ENCODE results near the gene TBC1D22A.
A peak's percentile ranks its signal among the peaks of the same experiment; 100 is the strongest.

Gene TBC1D22A

DNA sequence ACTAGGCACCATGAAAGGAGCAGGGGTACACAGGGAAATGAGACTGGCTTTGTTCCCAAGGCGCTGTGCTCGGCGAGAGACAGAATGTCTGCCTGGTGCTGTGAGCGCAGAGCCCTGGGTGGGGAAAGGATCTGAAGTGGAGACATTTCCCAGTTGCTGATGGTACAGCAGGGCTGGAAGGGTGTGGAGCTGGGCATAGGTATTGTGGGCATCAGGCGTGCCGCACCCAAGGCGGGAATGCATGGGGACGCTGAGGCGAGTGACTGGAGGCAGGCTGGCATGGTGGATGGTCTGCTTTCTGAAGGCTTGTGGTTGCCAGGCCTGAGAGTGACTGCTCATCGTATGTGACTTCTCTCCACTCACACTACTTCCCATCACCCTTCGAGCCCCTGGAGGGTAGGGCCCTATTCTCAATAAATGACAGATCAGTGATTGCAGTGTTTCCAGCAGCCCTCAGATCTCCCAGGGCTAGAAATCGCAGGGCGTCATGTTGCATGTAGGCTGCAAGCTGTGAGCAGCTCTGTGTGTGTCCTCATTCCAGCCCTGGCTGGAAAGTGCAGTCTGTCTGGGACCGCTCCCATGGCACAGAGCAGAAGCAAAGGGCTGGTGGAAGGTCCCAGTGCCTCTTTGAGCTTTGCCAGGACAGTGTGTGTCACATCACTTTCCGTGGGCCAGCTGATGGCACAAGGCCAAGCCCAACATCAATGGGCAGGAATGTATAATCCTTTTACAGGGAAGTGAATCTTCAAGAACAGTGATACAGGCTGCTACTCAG lies 67.7 kb downstream of the TBC1D22A start:
- Histone ChIP-seq H3K27ac (no peak overlapping the region), H3K36me3 (no peaks in the 10 kb centered on the region), H3K27me3 (ENCODE audit: insufficient read depth, low read depth, severe bottlenecking) (no peaks in the 10 kb centered on the region), H3K4me3 (ENCODE audit: low read depth, low read length) (no peak overlapping the region), H3K9me3 (ENCODE audit: severe bottlenecking) (no peaks in the 10 kb centered on the region)
- no peak for DNase-seq
- TF ChIP-seq, protein P1, sequence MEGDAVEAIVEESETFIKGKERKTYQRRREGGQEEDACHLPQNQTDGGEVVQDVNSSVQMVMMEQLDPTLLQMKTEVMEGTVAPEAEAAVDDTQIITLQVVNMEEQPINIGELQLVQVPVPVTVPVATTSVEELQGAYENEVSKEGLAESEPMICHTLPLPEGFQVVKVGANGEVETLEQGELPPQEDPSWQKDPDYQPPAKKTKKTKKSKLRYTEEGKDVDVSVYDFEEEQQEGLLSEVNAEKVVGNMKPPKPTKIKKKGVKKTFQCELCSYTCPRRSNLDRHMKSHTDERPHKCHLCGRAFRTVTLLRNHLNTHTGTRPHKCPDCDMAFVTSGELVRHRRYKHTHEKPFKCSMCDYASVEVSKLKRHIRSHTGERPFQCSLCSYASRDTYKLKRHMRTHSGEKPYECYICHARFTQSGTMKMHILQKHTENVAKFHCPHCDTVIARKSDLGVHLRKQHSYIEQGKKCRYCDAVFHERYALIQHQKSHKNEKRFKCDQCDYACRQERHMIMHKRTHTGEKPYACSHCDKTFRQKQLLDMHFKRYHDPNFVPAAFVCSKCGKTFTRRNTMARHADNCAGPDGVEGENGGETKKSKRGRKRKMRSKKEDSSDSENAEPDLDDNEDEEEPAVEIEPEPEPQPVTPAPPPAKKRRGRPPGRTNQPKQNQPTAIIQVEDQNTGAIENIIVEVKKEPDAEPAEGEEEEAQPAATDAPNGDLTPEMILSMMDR (IDR thresholded peaks at IDR 0.05; ENCODE audit: low read depth, low read length): no peak

DNA sequence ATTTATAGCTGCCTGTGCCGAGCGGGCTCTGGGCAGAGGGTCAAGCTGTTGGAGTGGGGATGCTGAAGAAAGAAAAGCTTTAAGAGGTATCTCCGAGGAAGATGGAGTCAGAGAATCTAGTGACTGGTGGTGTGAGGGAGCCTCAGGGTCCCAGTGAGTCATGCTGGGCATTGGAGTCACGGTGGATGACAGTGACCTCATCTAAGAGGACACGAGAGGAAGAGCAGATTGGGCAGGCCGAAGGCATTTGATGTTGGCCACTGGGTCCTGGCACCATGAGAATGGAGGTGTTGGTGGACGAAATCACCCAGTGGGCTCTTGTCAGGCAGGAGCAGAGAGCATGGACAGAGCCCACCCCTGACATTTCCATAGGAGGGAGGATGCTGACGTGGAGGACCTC lies 68.4 kb downstream of the TBC1D22A start:
- TF ChIP-seq, protein P1 (IDR thresholded peaks at IDR 0.05; ENCODE audit: low read depth, low read length): no peak
- no peaks in the 10 kb centered on the region for H3K36me3 ChIP-seq
- DNase-seq: no peak
- no peaks in the 10 kb centered on the region for H3K27me3 ChIP-seq (ENCODE audit: insufficient read depth, low read depth, severe bottlenecking)
- H3K27ac ChIP-seq: no peak overlapping the region
- no peaks in the 10 kb centered on the region for H3K9me3 ChIP-seq (ENCODE audit: severe bottlenecking)
- H3K4me3 ChIP-seq (ENCODE audit: low read depth, low read length): no peak overlapping the region

DNA sequence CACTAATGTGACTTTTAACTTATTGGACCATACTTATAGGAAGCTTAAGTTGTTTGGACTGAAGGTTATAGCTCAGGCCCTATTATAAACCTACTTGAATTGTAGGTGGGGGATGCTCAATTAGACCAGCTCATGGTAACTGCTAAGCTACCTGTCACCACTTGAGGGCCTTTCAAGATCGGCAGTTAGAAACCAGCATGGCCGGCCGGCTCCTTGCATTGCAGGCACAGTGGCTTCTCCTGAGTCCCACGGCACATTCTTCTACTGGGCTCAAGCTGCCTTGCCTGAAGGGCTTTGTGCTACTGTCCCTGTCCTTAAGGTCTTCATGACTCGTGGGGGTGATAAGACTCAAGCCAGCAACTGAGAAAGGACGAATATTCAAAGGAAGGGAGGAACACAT lies 70.8 kb downstream of the TBC1D22A start:
- no peak overlapping the region for H3K27ac ChIP-seq
- no peak overlapping the region for H3K4me3 ChIP-seq (ENCODE audit: low read depth, low read length)
- H3K9me3 ChIP-seq (ENCODE audit: severe bottlenecking): no peaks in the 10 kb centered on the region
- DNase-seq: peak; percentile 73
- TF ChIP-seq, protein P1 (IDR thresholded peaks at IDR 0.05; ENCODE audit: low read depth, low read length): peak; percentile 76
- H3K36me3 ChIP-seq: no peaks in the 10 kb centered on the region
- H3K27me3 ChIP-seq (ENCODE audit: insufficient read depth, low read depth, severe bottlenecking): no peaks in the 10 kb centered on the region

DNA sequence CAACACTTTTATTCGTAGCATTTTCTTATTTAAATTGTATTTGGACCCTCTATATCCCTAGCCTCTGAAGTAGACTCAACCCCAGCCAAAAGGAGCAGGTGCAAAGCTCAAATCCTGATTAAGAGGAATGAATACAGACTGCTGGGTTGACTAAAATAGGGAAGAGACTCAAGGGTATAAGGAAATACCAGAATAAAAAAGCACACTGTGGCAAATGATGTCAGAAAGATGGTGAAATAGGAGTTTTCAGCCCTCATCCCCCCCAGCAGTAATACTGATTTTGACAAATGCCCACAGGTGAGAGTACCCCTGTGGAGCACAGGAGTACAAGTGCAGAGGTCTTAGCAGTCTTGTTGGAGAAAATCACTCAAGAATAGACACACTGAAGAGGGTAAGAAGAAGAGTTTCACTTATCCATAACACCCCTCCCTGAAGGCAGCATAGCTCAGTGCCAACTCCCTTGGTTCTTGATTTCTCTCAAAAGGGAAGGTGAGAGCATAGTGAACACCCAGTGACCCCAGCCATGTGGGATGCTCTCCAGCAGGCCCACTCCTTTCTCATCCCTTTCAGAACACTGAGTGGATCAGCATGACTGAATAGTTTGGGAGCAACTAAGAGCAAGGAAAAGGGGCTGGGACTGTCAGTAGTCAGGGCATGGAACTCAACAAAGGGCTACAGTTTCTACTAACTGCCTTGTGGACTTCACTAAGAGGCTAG lies 71.7 kb downstream of the TBC1D22A start:
- no peaks in the 10 kb centered on the region for H3K27me3 ChIP-seq (ENCODE audit: insufficient read depth, low read depth, severe bottlenecking)
- no peak for DNase-seq
- TF ChIP-seq, protein P1 (IDR thresholded peaks at IDR 0.05; ENCODE audit: low read depth, low read length): no peak
- H3K36me3 ChIP-seq: no peaks in the 10 kb centered on the region
- no peaks in the 10 kb centered on the region for H3K9me3 ChIP-seq (ENCODE audit: severe bottlenecking)
- H3K27ac ChIP-seq: no peak overlapping the region
- H3K4me3 ChIP-seq (ENCODE audit: low read depth, low read length): no peak overlapping the region

DNA sequence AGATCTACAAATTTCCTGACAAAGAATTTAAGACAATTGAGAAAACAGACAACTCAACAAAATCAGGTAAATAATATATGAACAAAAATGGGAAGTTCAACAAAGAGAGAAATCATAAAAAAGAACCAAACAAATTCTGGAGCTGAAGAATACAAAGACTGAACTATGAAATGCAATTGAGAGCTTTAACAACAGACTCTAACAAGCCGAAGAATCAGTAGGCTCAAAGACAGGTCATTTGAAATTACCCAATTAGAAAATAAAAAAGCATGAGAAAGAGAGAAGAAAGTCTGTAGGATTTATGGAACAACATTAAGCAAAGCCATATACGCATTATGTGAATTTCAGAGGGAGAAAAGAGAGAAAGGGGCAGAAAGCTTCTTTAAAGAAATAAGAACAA lies 72.8 kb downstream of the TBC1D22A start:
- DNase-seq: no peak
- H3K4me3 ChIP-seq (ENCODE audit: low read depth, low read length): no peak overlapping the region
- TF ChIP-seq, protein P1 (IDR thresholded peaks at IDR 0.05; ENCODE audit: low read depth, low read length): no peak
- no peaks in the 10 kb centered on the region for H3K27me3 ChIP-seq (ENCODE audit: insufficient read depth, low read depth, severe bottlenecking)
- H3K36me3 ChIP-seq: no peaks in the 10 kb centered on the region
- H3K9me3 ChIP-seq (ENCODE audit: severe bottlenecking): no peaks in the 10 kb centered on the region
- no peak overlapping the region for H3K27ac ChIP-seq
